ENCODE measurements around the gene ARID4A. TPM values are rescaled to one million over a fixed set of nuclear protein-coding genes. Genes with fewer than 3 reads are reported as not detected.

ARID4A gene
- total and polyA plus RNA-seq, 2 of the 13 experiments (the other 11 are each of a cell fraction or from before 2014, with no cell fraction given): 7.2 to 9.7 TPM

- TF ChIP-seq PRDM4 (CRISPR knock-in tag; IDR thresholded peaks at IDR 0.05; ENCODE audit: borderline replicate concordance) (no peak), SP1 (IDR thresholded peaks at IDR 0.05) (no peak), SP1 (CRISPR knock-in tag; IDR thresholded peaks at IDR 0.05) (no peak), SMAD1 (CRISPR knock-in tag; IDR thresholded peaks at IDR 0.05; ENCODE audit: borderline replicate concordance, low read depth) (no peak), CAMTA2 (CRISPR knock-in tag; IDR thresholded peaks at IDR 0.05; ENCODE audit: borderline replicate concordance) (no peak), BORCS8-MEF2B (CRISPR knock-in tag; IDR thresholded peaks at IDR 0.05) (no peak), ZFP91 (CRISPR knock-in tag; IDR thresholded peaks at IDR 0.05; ENCODE audit: borderline replicate concordance) (no peak), GFI1 (CRISPR knock-in tag; IDR thresholded peaks at IDR 0.05; ENCODE audit: borderline replicate concordance) (peak; percentile 89), ZNF530 (CRISPR knock-in tag; IDR thresholded peaks at IDR 0.05; ENCODE audit: low read depth) (no peak), AKAP8 (CRISPR knock-in tag; IDR thresholded peaks at IDR 0.05) (no peak), KLF9 (CRISPR knock-in tag; IDR thresholded peaks at IDR 0.05; ENCODE audit: low read depth) (no peak), PAXIP1 (CRISPR knock-in tag; conservative IDR thresholded peaks at IDR 0.05) (peak; percentile 97), SNAPC4 (CRISPR knock-in tag; IDR thresholded peaks at IDR 0.05) (no peak), DMTF1 (CRISPR knock-in tag; IDR thresholded peaks at IDR 0.05) (no peak)
Observed at GRCh38 chr14:58287607-58288042, 10.7 kb upstream of the ARID4A start (continued).

Measured in HepG2 (cell line).